Rectal smooth muscle tissue (tissue), 1 donor: Measurements from ENCODE around the gene GRM8.

Experiments used
- H3K27ac ChIP-seq: one replicate; pipeline ENCODE4 v1.7.0; 2013; ENCODE audit warnings: low read depth, low read length, inconsistent platforms
- H3K27me3 ChIP-seq: one replicate; pipeline ENCODE4 v1.7.0; 2013; ENCODE audit warnings: low read length; ENCODE audit not compliant: control insufficient read depth, insufficient read depth
- H3K36me3 ChIP-seq: one replicate; pipeline ENCODE4 v1.7.0; 2013; ENCODE audit warnings: low read length; ENCODE audit not compliant: control insufficient read depth, insufficient read depth
- H3K4me1 ChIP-seq: one replicate; pipeline ENCODE4 v1.7.0; 2013; ENCODE audit warnings: low read length; ENCODE audit not compliant: control insufficient read depth, insufficient read depth
- H3K4me3 ChIP-seq: one replicate; pipeline ENCODE4 v1.7.0; 2013; ENCODE audit warnings: low read length
- H3K9ac ChIP-seq: one replicate; pipeline ENCODE4 v1.7.0; 2013; ENCODE audit warnings: low read length

GRM8 gene

DNA sequence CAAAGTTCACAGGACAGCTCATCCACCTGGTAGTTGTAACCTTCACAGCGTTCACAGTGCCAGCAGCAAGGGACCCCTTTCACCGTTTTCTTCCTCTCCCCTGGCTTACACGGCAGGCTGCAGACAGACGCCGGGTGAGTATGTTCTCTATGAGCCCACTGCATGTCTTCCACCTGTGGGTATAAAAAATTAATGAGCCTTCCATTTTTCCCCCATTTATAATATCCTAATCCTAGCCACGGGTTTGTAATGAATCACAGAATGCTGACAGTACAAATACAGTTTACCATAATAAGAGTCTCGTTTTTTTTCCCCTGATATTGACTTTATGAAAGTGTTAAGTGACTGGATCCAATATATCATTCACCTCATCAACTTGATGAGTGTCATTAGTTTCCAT lies 719.0 kb downstream of the GRM8 start:
- no peak overlapping the region for H3K4me3 ChIP-seq
- no peaks in the 10 kb centered on the region for H3K27me3 ChIP-seq
- no peak overlapping the region for H3K9ac ChIP-seq
- H3K36me3 ChIP-seq, result no peaks in the 10 kb centered on the region
- H3K4me1 ChIP-seq, result no peaks in the 10 kb centered on the region
- H3K27ac ChIP-seq, result no peak overlapping the region

DNA sequence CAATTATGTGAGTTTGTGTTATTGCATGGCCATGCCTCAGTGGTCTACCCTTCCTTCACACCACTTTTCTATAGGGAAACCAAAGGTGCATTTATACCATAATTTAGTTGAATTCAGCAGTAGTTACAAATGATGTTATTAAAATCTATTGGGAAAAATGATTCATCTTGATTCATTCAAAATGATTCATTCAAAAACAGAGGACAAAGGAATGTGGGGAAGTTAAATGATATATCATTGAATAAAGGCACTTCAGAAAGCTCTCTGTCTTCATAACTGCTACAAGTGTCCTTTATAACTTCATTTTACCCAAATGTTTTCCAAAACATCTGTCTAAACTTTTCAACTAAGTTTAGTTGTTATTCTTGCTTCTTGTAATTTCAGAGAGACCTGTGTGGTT lies 722.9 kb downstream of the GRM8 start:
- no peak overlapping the region for H3K4me3 ChIP-seq

DNA sequence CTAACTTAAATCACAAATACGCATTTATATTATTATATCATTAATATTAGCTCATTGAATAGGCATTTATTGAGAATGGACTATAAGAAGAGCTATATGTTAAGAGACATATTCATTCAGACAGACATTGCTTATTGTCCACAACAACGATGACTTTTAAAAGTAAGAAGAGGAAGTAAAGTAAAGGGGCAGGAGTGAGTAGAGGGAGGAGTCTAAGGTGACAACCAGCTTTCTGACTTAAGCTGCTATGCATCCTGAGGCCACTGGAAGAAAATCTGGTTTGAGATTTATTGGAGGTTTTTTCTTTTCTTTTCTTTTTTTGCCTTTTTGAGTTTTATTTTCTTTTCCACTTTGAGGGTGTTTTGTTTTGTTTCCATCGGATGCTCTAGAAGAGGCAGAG lies 723.5 kb downstream of the GRM8 start:
- H3K36me3 ChIP-seq, result no peaks in the 10 kb centered on the region
- H3K27ac ChIP-seq, result no peak overlapping the region
- no peaks in the 10 kb centered on the region for H3K27me3 ChIP-seq
- H3K4me1 ChIP-seq, result no peaks in the 10 kb centered on the region
- no peak overlapping the region for H3K4me3 ChIP-seq
- H3K9ac ChIP-seq, result no peak overlapping the region

More for the DNA sequence above, 722.9 kb downstream of the GRM8 start:
- no peaks in the 10 kb centered on the region for H3K4me1 ChIP-seq
- no peaks in the 10 kb centered on the region for H3K27me3 ChIP-seq
- no peaks in the 10 kb centered on the region for H3K36me3 ChIP-seq
- no peak overlapping the region for H3K27ac ChIP-seq
- no peak overlapping the region for H3K9ac ChIP-seq

- H3K27me3 ChIP-seq, result no peaks in the 10 kb centered on the region
- no peak overlapping the region for H3K27ac ChIP-seq
- H3K36me3 ChIP-seq, result no peaks in the 10 kb centered on the region
- H3K4me3 ChIP-seq, result no peak overlapping the region
- H3K9ac ChIP-seq, result no peak overlapping the region
- H3K4me1 ChIP-seq, result no peaks in the 10 kb centered on the region
Measured at GRCh38 chr7:126525906-126526305, 726.8 kb downstream of the GRM8 start.

DNA sequence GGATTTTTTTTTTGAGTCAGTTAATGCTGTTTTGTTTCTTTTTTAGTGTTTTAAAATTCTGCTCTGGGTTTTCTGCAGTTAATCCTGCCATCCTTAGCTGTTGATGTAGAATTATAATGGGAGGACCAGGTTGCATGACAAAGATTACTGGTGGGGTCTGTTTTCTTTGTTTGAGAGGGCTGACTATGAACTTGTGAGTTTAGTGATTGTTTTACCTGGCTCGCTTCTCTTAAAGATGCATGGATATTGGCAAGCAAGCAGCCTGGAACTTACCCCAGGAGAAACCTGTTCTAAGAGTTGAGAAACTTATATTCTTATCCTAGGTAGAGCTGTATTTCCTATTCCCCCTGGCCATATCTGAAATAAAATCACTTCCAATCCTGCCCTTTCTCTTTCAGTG lies 727.8 kb downstream of the GRM8 start:
- H3K27me3 ChIP-seq, result no peaks in the 10 kb centered on the region
- no peaks in the 10 kb centered on the region for H3K4me1 ChIP-seq
- H3K9ac ChIP-seq, result no peak overlapping the region
- no peak overlapping the region for H3K27ac ChIP-seq
- H3K4me3 ChIP-seq, result no peak overlapping the region
- no peaks in the 10 kb centered on the region for H3K36me3 ChIP-seq

DNA sequence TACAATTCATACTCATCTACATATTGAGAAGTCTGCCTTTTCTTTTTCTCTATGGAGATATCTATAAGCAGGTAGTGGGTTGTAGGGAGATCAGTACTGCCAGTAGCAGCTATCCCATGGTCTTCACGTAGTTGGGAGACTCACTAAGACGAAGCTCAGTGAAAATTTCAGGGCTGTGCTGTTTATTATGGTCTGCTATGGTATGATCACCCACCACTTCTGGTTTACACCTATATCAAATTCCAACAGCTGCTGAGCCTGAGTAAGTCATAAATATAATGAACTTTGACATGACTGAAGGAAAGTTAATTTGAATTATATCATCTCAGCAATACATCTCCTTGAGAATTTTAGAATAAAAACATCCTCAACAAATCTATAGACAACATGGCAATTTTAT lies 741.7 kb downstream of the GRM8 start:
- Histone ChIP-seq H3K36me3 (no peaks in the 10 kb centered on the region), H3K27ac (no peak overlapping the region), H3K9ac (no peak overlapping the region), H3K4me3 (no peak overlapping the region), H3K4me1 (no peaks in the 10 kb centered on the region), H3K27me3 (no peaks in the 10 kb centered on the region)

DNA sequence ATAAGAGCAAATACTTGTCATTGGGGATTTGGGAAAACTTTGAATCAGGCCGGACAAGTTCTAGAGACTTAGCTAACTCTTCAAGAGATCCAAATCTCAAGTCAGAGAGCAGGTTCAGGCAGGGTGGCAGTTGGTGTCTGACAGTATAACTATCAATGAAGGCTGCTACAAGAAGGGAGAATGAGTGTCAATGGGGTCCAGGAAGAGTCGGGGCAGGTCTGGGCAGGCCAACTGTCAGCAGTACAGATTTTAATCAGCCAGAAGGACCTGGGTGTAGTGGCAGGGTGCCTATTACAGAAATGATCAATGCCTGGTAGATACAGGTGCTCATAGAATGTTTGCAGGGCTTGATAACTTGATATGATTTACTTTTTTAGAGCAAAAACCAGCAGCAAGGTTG lies 751.1 kb downstream of the GRM8 start:
- Histone ChIP-seq H3K27me3 (no peaks in the 10 kb centered on the region), H3K36me3 (no peaks in the 10 kb centered on the region), H3K4me3 (no peak overlapping the region), H3K9ac (no peak overlapping the region), H3K4me1 (no peaks in the 10 kb centered on the region), H3K27ac (no peak overlapping the region)

DNA sequence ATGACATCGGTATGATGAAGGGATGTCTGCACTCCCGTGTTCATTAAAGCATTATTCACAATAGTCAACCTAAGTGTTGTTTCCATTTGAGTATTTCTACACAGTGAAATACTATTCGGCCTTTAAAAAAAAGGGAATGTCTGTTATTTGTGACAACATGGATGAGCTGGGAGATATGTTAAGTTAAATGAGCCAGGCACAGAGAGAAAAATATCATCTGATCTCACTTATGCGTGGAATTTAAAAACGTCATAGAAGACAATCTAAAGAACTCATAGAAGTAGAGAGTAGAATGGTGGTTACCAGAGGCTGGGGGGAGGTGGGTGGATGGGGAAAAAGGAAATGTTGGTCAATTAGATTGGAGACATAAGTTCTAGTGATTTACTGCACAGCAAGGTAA lies 753.3 kb downstream of the GRM8 start:
- no peaks in the 10 kb centered on the region for H3K4me1 ChIP-seq
- no peak overlapping the region for H3K27ac ChIP-seq
- no peaks in the 10 kb centered on the region for H3K27me3 ChIP-seq
- no peaks in the 10 kb centered on the region for H3K36me3 ChIP-seq
- no peak overlapping the region for H3K9ac ChIP-seq
- H3K4me3 ChIP-seq, result no peak overlapping the region

DNA sequence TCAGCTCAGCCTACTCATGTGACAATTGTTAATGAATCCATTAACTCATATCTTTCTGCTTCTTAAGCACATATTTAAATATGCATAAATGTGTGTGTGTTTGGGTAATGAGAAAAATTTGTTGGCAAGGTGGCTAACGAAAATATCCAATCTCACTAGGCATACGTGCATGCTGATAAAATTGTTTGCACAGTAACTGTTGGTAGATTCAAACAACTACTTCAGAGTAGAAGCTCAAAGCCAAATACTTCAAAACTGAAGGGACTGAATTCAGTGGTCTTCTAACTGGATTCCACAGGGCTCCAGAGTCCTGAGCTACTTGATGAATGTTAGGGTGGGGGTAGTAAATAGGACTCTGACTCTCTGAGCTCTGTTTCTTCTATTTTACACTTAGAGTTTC lies 757.0 kb downstream of the GRM8 start:
- Histone ChIP-seq H3K4me3 (no peak overlapping the region), H3K9ac (no peak overlapping the region), H3K27me3 (no peaks in the 10 kb centered on the region), H3K36me3 (no peaks in the 10 kb centered on the region), H3K27ac (no peak overlapping the region), H3K4me1 (no peaks in the 10 kb centered on the region)

DNA sequence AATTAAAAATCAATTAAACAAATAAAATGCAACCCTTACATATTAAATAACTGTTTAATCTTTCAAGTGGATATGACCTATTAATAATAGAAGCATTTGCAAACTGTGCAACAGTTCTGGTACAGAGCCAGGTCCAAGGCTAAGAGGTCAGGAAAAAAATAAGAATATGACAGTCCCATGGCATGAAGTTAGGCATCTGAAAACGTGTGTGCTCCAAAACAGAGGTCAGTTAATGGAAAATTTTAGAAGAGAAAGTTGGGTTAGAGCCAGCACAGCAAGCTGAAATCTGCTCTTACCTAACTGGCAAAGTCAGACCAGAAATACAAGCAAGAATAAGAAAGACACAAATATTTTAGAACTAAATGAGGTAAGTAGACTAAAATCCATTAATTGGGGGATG lies 757.7 kb downstream of the GRM8 start:
- Histone ChIP-seq H3K4me3 (no peak overlapping the region), H3K9ac (no peak overlapping the region), H3K27me3 (no peaks in the 10 kb centered on the region), H3K36me3 (no peaks in the 10 kb centered on the region), H3K27ac (no peak overlapping the region), H3K4me1 (no peaks in the 10 kb centered on the region)

GRCh38 chr7:126493801-126494200 lies 758.9 kb downstream of the GRM8 start:
- Histone ChIP-seq H3K27ac (no peak overlapping the region), H3K9ac (no peak overlapping the region), H3K4me1 (no peaks in the 10 kb centered on the region), H3K4me3 (no peak overlapping the region), H3K36me3 (no peaks in the 10 kb centered on the region), H3K27me3 (no peaks in the 10 kb centered on the region)

DNA sequence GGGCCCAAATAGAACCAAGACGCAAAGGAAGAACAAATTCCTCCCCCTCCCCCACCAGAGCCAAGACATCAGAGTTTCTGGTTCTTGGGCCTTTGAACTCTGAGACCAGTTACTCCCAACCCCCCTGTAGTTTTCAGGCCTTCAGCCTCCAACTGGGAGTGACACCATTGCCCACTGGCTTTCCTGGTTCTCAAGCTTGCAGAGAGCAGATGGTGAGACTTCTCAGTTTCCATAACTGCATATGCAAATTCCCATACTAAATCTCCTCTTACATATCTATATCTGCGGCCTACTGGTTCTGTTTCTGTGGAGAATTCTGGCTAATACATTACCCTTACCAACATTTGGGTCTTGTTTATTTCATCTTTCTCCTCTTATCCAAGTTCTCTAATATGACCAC lies 762.9 kb downstream of the GRM8 start:
- H3K27me3 ChIP-seq, result no peaks in the 10 kb centered on the region
- H3K9ac ChIP-seq, result no peak overlapping the region
- H3K36me3 ChIP-seq, result no peaks in the 10 kb centered on the region
- no peak overlapping the region for H3K27ac ChIP-seq
- H3K4me3 ChIP-seq, result no peak overlapping the region
- H3K4me1 ChIP-seq, result no peaks in the 10 kb centered on the region

- H3K4me1 ChIP-seq, result no peaks in the 10 kb centered on the region
- no peak overlapping the region for H3K9ac ChIP-seq
- H3K27me3 ChIP-seq, result no peaks in the 10 kb centered on the region
- no peaks in the 10 kb centered on the region for H3K36me3 ChIP-seq
- H3K27ac ChIP-seq, result no peak overlapping the region
- no peak overlapping the region for H3K4me3 ChIP-seq
Measured at GRCh38 chr7:126487728-126488442, 764.9 kb downstream of the GRM8 start.
